GM12875 (cell line): ENCODE measurements around the gene CDC20.
"Not testable (repeated sequence)": the region's sequence is repeated elsewhere in the genome, so short reads cannot be mapped to it uniquely, and the experiment has no call there.

ENCODE experiments used
- H3K4me3 ChIP-seq: one replicate; pipeline ENCODE4 v1.5.1; 2011; ENCODE audit warnings: low read depth, low read length, control low read depth
- TF ChIP-seq, protein P1 (sequence below): IDR thresholded peaks from 2 replicates; pipeline ENCODE4 v1.5.1; 2011; ENCODE audit warnings: low read depth, mild to moderate bottlenecking, control low read depth, inconsistent platforms, low read length, moderate library complexity, borderline replicate concordance; ENCODE audit not compliant: insufficient read depth

Gene CDC20

GRCh38 chr1:43392702-43393101, 33.9 kb downstream of the CDC20 start:
- TF ChIP-seq, protein P1, sequence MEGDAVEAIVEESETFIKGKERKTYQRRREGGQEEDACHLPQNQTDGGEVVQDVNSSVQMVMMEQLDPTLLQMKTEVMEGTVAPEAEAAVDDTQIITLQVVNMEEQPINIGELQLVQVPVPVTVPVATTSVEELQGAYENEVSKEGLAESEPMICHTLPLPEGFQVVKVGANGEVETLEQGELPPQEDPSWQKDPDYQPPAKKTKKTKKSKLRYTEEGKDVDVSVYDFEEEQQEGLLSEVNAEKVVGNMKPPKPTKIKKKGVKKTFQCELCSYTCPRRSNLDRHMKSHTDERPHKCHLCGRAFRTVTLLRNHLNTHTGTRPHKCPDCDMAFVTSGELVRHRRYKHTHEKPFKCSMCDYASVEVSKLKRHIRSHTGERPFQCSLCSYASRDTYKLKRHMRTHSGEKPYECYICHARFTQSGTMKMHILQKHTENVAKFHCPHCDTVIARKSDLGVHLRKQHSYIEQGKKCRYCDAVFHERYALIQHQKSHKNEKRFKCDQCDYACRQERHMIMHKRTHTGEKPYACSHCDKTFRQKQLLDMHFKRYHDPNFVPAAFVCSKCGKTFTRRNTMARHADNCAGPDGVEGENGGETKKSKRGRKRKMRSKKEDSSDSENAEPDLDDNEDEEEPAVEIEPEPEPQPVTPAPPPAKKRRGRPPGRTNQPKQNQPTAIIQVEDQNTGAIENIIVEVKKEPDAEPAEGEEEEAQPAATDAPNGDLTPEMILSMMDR, result no peak
- H3K4me3 ChIP-seq, result no peak overlapping the region

- TF ChIP-seq, protein P1, result no peak
- H3K4me3 ChIP-seq, result no peak overlapping the region
Observed at GRCh38 chr1:43395523-43395922, 36.7 kb downstream of the CDC20 start.

- TF ChIP-seq, protein P1, result no peak
- H3K4me3 ChIP-seq, result no peak overlapping the region
Observed at GRCh38 chr1:43396059-43396458, 37.3 kb downstream of the CDC20 start.

DNA sequence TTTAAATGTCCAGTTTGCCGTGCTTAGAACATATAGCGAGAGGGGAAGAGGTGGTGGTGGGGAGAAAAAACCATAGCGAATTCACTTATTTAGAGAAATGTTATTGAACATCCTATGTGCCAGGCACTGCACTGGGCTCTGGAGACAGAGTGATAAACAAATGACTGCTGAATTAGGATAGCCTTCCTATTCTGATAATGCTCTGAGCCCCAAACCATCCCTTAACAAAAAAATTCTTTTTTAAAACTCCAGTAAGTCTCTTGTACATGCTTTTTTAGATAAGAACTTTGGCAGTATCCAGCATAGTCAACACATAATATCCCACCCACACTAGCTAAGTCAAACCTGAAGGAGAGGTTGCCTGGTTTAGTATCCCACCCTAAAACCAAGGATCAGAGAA, 39.4 kb downstream of the CDC20 start:
- H3K4me3 ChIP-seq, result no peak overlapping the region
- TF ChIP-seq, protein P1, result no peak

DNA sequence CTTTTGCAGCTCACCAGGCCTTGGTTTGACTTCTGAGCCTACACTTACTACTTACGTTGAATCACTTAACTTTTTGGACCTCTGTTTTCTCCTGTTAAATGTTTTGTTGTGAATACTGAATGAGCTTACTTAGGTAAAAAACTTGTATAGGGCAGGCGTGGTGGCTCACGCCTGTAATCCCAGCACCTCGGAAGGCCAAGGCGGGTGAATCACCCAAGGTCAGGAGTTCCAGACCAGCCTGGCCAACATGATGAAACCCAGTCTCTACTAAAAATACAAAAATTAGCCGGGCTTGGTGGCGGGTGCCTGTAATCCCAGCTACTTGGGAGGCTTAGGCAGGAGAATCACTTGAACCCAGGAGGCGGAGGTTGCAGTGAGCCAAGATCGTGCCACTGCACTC, 41.7 kb downstream of the CDC20 start:
- not testable (repeated sequence) for H3K4me3 ChIP-seq

- H3K4me3 ChIP-seq, result no peak overlapping the region
- TF ChIP-seq, protein P1, result no peak
Observed at GRCh38 chr1:43402089-43402865, 43.5 kb downstream of the CDC20 start.

DNA sequence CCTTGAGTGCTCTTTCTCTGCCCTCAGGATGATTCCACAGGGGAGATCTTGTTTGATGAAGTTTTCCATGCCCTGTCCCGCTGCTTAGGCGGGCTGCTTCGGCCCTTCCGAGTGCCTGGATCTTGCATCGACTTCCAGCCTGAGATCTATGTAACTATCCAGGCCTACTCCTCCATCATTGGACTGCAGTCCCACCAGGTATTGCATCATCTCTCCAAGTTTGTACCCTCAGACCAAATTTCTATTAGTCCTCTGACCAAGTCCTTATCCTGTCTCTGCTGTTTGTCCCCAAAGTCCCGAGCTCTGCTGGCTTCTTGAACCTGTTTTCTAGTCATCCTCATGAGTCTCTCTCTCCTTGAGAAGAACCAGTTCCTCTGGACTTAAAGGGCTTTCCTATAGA, 45.6 kb downstream of the CDC20 start:
- no peak overlapping the region for H3K4me3 ChIP-seq
- TF ChIP-seq, protein P1, result no peak
